ENCODE data around the gene FNIP1. TPM values are rescaled to one million over a fixed set of nuclear protein-coding genes. Genes with fewer than 3 reads are reported as not detected.

FNIP1 gene
- total and polyA plus RNA-seq, 2 of the 8 experiments (the other 6 are each of a cell fraction or from before 2014, with no cell fraction given) = 3.5 to 17.3 TPM

DNA sequence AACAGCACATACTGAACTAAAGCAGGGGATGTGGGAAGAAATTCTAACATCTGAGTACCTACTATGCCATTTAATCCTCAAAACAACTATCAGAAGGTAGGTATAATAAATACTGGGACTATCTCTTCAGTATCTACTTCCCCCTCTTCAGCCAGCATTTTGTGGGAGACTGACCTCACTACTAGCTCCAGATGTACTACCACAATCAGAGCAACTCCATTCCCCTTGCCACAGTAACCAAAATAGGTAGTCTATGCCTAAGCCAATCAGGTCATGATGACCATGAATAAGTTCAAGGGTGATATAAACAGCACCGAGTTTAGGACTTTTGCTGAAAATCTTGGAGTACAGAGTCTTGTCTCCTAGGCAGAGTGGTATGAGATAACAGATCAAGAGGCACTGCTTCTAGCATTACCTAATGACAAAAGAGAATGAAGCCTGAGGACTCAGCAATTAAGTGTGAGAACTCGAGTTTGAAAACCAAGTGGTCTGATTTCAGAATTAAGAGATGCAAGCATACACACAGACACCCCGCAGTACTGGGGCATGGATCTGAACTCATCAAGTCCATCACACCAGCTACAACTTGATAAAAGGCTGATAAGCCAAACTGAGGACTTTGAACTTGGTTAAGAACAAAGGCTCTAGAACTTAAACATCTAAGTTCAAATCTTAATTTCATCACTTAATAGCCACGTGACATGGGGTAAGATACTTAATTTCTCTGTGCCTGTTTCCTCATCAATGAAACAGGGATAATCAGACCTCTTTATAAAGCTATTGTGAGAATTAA, 9.7 kb downstream of the FNIP1 start (continued):
- TF ChIP-seq, protein P1, sequence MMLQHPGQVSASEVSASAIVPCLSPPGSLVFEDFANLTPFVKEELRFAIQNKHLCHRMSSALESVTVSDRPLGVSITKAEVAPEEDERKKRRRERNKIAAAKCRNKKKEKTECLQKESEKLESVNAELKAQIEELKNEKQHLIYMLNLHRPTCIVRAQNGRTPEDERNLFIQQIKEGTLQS (IDR thresholded peaks at IDR 0.05; ENCODE audit: insufficient read depth, low read depth, low read length) = no peak
- TF ChIP-seq SIX5 (IDR thresholded peaks at IDR 0.05; ENCODE audit: low read depth, low read length) (no peak), E2F6 (IDR thresholded peaks at IDR 0.05) (no peak), CEBPB (IDR thresholded peaks at IDR 0.05; ENCODE audit: low read depth, low read length) (no peak), KDM4A (IDR thresholded peaks at IDR 0.05; ENCODE audit: low read depth, low read length, severe bottlenecking) (no peak), ZNF274 (IDR thresholded peaks at IDR 0.05; ENCODE audit: borderline replicate concordance, extremely low read depth, low read length) (no peak), POU5F1 (IDR thresholded peaks at IDR 0.05; ENCODE audit: low read depth, low read length) (no peak), SUZ12 (IDR thresholded peaks at IDR 0.05; ENCODE audit: low read length) (no peak)
